Large intestine (tissue), 3 donors: ENCODE measurements around the gene FBLIM1. TPM values are rescaled to one million over a fixed set of nuclear protein-coding genes. Genes with fewer than 3 reads are reported as not detected.
A peak's percentile ranks its signal among the peaks of the same experiment; 100 is the strongest.

ENCODE experiments used
- DNase-seq, 2 donors: peaks; one replicate each; pipeline versions ENCODE4 v3.0.0 to v3.0.0-alpha.2; 2013
- H3K27ac ChIP-seq: one replicate; pipeline ENCODE4 v1.5.1; 2013; ENCODE audit warnings: low read length
- H3K27me3 ChIP-seq: 2 replicates; pipeline ENCODE4 v1.6.1; 2013; ENCODE audit warnings: low read length; ENCODE audit not compliant: control insufficient read depth, insufficient read depth
- H3K36me3 ChIP-seq: 2 replicates; pipeline ENCODE4 v1.6.1; 2013; ENCODE audit warnings: low read length; ENCODE audit not compliant: control insufficient read depth, insufficient read depth
- H3K4me1 ChIP-seq: one replicate; pipeline ENCODE4 v1.6.1; 2013; ENCODE audit warnings: low read length; ENCODE audit not compliant: control insufficient read depth, insufficient read depth
- H3K4me3 ChIP-seq: one replicate; pipeline ENCODE4 v1.5.1; 2013; ENCODE audit warnings: low read length
- H3K9me3 ChIP-seq: one replicate; pipeline ENCODE4 v1.6.1; 2013; ENCODE audit warnings: mild to moderate bottlenecking, low read depth, low read length, moderate library complexity; ENCODE audit not compliant: control insufficient read depth
- WGBS: methylation state at CpG from one replicate; pipeline ENCODE4 v1.1.5; 2013; ENCODE audit warnings: low lambda C conversion rate; ENCODE audit not compliant: insufficient coverage; 5-methylcytosine and 5-hydroxymethylcytosine counted together
- polyA plus RNA-seq: library from polyadenylated mRNA; unstranded; fragments of 120-200 nt; gene quantifications from one replicate; pipeline ENCODE4 v1.2.1, GENCODE V29; 2013

The FBLIM1 gene
- polyA plus RNA-seq, 1 donor = 76.8 TPM

GRCh38 chr1:15730936-15731335 is 27.7 kb upstream of the FBLIM1 start:
- H3K4me3 ChIP-seq = no peak overlapping the region
- peaks cover 87% of the 10 kb centered on the region for H3K36me3 ChIP-seq

DNA sequence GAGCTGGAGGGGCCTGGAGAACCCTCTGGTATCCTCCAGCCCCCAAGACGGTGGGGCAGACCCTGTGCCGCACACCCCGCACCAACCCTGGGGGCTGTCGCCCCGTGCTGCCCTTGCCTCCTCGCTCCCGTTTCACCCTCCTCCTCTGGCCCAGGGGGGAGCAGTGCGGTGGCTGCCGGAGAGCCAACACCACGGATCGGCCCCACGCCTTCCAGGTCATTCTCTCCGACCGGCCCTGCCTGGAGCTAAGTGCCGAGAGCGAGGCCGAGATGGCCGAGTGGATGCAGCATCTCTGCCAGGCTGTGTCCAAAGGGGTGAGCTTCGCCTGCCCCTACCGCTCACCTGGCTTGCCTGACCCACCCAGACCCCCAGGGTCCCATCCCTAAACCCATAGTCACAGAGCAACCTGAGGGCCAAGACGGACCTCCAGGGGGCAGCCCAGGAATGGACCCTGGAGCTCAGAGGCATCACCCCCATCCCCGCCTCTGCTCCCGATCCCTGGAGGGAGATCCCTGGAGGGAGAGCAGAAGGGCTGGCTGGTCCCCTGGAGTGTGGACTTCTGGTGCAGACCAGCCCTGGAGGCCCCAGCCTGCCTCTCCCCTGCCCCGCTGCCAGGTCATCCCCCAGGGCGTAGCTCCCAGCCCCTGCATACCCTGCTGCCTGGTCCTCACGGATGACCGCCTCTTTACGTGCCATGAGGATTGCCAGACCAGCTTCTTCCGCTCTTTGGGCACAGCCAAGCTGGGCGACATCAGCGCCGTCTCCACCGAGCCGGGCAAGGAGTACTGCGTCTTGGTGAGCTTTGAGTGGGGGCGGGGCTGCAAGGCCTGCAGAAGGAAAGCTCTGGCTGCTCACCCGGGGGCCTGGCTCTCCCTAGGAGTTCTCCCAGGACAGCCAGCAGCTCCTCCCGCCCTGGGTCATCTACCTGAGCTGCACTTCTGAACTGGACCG is 26.6 kb upstream of the FBLIM1 start:
- Histone ChIP-seq H3K36me3 (peaks cover 77% of the 10 kb centered on the region), H3K27me3 (no peaks in the 10 kb centered on the region)
- WGBS = no CpG with 5 or more reads among the region's 39 CpGs

More at GRCh38 chr1:15730936-15731335, 27.7 kb upstream of the FBLIM1 start:
- Histone ChIP-seq H3K27me3 (no peaks in the 10 kb centered on the region), H3K9me3 (peaks cover 3% of the 10 kb centered on the region), H3K4me1 (peaks cover 14% of the 10 kb centered on the region), H3K27ac (no peak overlapping the region)
- WGBS = no CpG with 5 or more reads among the region's 16 CpGs
- no peak for DNase-seq

GRCh38 chr1:15732686-15733081 is 25.9 kb upstream of the FBLIM1 start:
- H3K4me1 ChIP-seq = peaks cover 31% of the 10 kb centered on the region
- WGBS = no CpG with 5 or more reads among the region's 7 CpGs
- DNase-seq = no peak
- H3K27me3 ChIP-seq = no peaks in the 10 kb centered on the region
- no peak overlapping the region for H3K27ac ChIP-seq
- H3K9me3 ChIP-seq = peaks cover 3% of the 10 kb centered on the region
- no peak overlapping the region for H3K4me3 ChIP-seq
- H3K36me3 ChIP-seq = peaks cover 70% of the 10 kb centered on the region

More for the DNA sequence above, 26.6 kb upstream of the FBLIM1 start:
- peaks cover 25% of the 10 kb centered on the region for H3K4me1 ChIP-seq
- H3K9me3 ChIP-seq = peaks cover 3% of the 10 kb centered on the region
- H3K4me3 ChIP-seq = no peak overlapping the region
- H3K27ac ChIP-seq = no peak overlapping the region
- no peak for DNase-seq

DNA sequence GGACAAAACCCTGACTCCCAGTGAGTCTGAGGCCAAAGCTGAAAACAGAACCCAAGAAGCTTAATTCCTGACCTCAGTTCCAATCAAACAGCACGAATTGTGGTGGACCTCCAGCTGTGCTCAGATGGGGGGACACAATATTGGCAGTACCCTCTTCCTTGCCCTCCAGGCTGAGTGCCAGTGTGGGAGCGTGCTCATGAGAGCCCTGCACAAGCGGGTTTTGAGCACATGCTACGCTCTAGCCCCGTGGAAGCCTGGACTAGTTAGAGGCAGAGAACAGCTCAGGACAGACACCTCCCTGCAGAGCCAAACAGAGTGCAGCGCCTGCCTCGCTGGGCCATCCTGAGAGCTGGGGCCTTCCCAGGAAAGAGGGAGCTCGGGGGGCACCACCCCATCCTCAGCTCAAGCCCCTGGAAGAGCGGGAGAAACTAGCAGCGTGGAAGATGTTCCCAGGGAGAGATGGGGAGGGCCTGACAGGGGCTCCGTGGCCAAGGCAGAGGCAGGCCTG is 25.3 kb upstream of the FBLIM1 start:
- peaks cover 64% of the 10 kb centered on the region for H3K36me3 ChIP-seq
- WGBS = no CpG with 5 or more reads among the region's 11 CpGs

DNA sequence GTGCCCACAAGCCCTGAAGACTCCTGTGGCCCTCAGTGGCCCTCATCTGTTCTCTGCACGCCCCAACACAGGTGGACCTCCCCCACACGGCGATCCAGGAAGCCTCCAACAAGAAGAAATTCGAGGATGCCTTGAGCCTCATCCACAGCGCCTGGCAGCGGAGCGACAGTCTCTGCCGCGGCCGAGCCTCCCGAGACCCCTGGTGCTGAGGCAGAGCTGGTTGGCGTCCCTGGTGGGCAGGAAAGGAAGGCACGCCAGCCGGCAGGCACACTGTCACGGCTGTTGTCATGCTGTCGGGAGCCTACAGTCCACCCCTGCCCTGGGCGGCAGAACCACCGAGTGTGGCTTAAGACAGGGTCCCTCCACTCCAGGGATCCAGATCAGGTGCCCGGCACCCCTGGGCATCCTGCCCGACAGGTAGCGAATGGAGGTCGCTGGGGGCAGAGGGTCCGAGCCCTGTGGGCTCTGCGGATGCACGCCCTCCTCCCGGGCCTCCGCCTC is 24.8 kb upstream of the FBLIM1 start:
- Histone ChIP-seq H3K36me3 (peaks cover 59% of the 10 kb centered on the region), H3K9me3 (peaks cover 3% of the 10 kb centered on the region), H3K4me1 (peaks cover 34% of the 10 kb centered on the region), H3K27me3 (no peaks in the 10 kb centered on the region), H3K27ac (no peak overlapping the region), H3K4me3 (no peak overlapping the region)
- DNase-seq = no peak
- WGBS = no CpG with 5 or more reads among the region's 27 CpGs

More for the DNA sequence above, 25.3 kb upstream of the FBLIM1 start:
- no peak overlapping the region for H3K27ac ChIP-seq
- no peak overlapping the region for H3K4me3 ChIP-seq
- H3K9me3 ChIP-seq = peaks cover 3% of the 10 kb centered on the region
- H3K4me1 ChIP-seq = peaks cover 34% of the 10 kb centered on the region
- DNase-seq = no peak
- H3K27me3 ChIP-seq = no peaks in the 10 kb centered on the region

- no CpG with 5 or more reads among the region's 13 CpGs for WGBS
- DNase-seq = no peak
These were observed 24.3 kb upstream of the FBLIM1 start for GRCh38 chr1:15734296-15734695.

DNA sequence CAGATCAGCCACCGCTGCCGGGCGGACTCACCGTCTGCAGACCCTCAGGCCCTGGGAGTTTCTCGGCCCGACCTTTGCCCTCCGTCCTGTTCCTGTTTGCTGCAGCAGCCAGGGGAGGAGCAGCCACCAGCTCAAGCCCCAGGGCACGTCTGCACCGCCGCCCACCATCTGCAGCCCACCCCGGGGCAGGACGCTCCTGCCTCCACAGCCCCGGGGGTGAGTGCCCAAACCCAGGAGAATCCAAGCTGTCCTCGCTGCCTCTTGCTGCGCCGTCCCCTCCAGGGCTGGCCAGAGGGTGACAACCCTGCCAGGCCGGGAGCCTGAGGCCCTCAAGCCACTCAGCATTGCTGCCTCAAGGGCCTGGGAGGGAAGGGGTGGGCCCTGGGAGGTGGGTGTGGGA is 23.7 kb upstream of the FBLIM1 start:
- no CpG with 5 or more reads among the region's 17 CpGs for WGBS
- H3K27ac ChIP-seq = no peak overlapping the region
- H3K9me3 ChIP-seq = peaks cover 3% of the 10 kb centered on the region
- H3K4me1 ChIP-seq = peaks cover 34% of the 10 kb centered on the region
- DNase-seq = peak in 1 of 2 donors; percentile 38
- H3K4me3 ChIP-seq = no peak overlapping the region
- peaks cover 56% of the 10 kb centered on the region for H3K36me3 ChIP-seq
- H3K27me3 ChIP-seq = no peaks in the 10 kb centered on the region

More at GRCh38 chr1:15734296-15734695, 24.3 kb upstream of the FBLIM1 start:
- Histone ChIP-seq H3K27me3 (no peaks in the 10 kb centered on the region), H3K36me3 (peaks cover 59% of the 10 kb centered on the region), H3K9me3 (peaks cover 3% of the 10 kb centered on the region), H3K4me3 (no peak overlapping the region), H3K4me1 (peaks cover 34% of the 10 kb centered on the region), H3K27ac (no peak overlapping the region)

- no peak for DNase-seq
- no CpG with 5 or more reads among the region's 12 CpGs for WGBS
- Histone ChIP-seq H3K27me3 (no peaks in the 10 kb centered on the region), H3K27ac (peak overlapping the region; percentile 81), H3K36me3 (peaks cover 51% of the 10 kb centered on the region), H3K4me3 (no peak overlapping the region), H3K4me1 (peaks cover 34% of the 10 kb centered on the region), H3K9me3 (peaks cover 3% of the 10 kb centered on the region)
These were observed 23.1 kb upstream of the FBLIM1 start for GRCh38 chr1:15735304-15736037.

- no CpG with 5 or more reads among the region's 35 CpGs for WGBS
- Histone ChIP-seq H3K27ac (peak within 1 kb of the TSS; percentile 81), H3K27me3 (no peaks in the 10 kb centered on the region), H3K9me3 (peaks cover 3% of the 10 kb centered on the region), H3K4me1 (peaks cover 39% of the 10 kb centered on the region), H3K4me3 (peak within 1 kb of the TSS; percentile 5), H3K36me3 (peaks cover 43% of the 10 kb centered on the region)
- DNase-seq = peak; percentile 89 to 94
These were observed 22.3 kb upstream of the FBLIM1 start, which contains the start of gene SLC25A34 for GRCh38 chr1:15736038-15736891. Gene SLC25A34, plus strand, starts transcription at chr1:15736258. Its CDS starts 228 bp downstream, at chr1:15736486.
